ENCODE data around the gene CEL.
"Not testable (repeated sequence)": the region's sequence is repeated elsewhere in the genome, so short reads cannot be mapped to it uniquely, and the experiment has no call there.

The CEL gene

GRCh38 chr9:133061764-133062145 lies at the start of gene CEL:
TSS of gene CEL (plus strand) at chr9:133061981. CDS start at chr9:133062003, 22 bp downstream.
- FAIRE-seq = not testable (repeated sequence)

GRCh38 chr9:133014696-133015095 lies 47.1 kb upstream of the CEL start:
- FAIRE-seq = no peak

- no peak for FAIRE-seq
Measured at GRCh38 chr9:133023117-133023890, 38.5 kb upstream of the CEL start.

GRCh38 chr9:133026426-133026825 lies 35.4 kb upstream of the CEL start:
- no peak for FAIRE-seq

GRCh38 chr9:133027134-133027533 lies 34.6 kb upstream of the CEL start:
- FAIRE-seq = no peak

- no peak for FAIRE-seq
Measured at GRCh38 chr9:133028221-133028620, 33.6 kb upstream of the CEL start.

GRCh38 chr9:133029994-133030316 lies 31.8 kb upstream of the CEL start:
- no peak for FAIRE-seq

- peak; percentile 100 for FAIRE-seq
Measured at GRCh38 chr9:133030317-133031129, 31.3 kb upstream of the CEL start, which contains the start of gene GTF3C5. TSS of gene GTF3C5 (plus strand) at chr9:133030997. CDS start at chr9:133031012, 15 bp downstream.

- FAIRE-seq = no peak
Measured at GRCh38 chr9:133031130-133031422, 30.7 kb upstream of the CEL start.

GRCh38 chr9:133031496-133031911 lies 30.3 kb upstream of the CEL start:
- FAIRE-seq = no peak

GRCh38 chr9:133032171-133032570 lies 29.6 kb upstream of the CEL start:
- no peak for FAIRE-seq

GRCh38 chr9:133035669-133036068 lies 26.1 kb upstream of the CEL start:
- no peak for FAIRE-seq

- no peak for FAIRE-seq
Measured at GRCh38 chr9:133037775-133038515, 23.8 kb upstream of the CEL start.

- FAIRE-seq = not testable (repeated sequence)
Measured at GRCh38 chr9:133040892-133041479, 20.8 kb upstream of the CEL start.

GRCh38 chr9:133041958-133042357 lies 19.8 kb upstream of the CEL start:
- FAIRE-seq = no peak

GRCh38 chr9:133042676-133043075 lies 19.1 kb upstream of the CEL start:
- FAIRE-seq = no peak

- no peak for FAIRE-seq
Measured at GRCh38 chr9:133043449-133044035, 18.2 kb upstream of the CEL start.

- no peak for FAIRE-seq
Measured at GRCh38 chr9:133044125-133044524, 17.7 kb upstream of the CEL start.

- FAIRE-seq = no peak
Measured at GRCh38 chr9:133044661-133045060, 17.1 kb upstream of the CEL start.

GRCh38 chr9:133045132-133045531 lies 16.6 kb upstream of the CEL start:
- FAIRE-seq = no peak

GRCh38 chr9:133046196-133046899 lies 15.4 kb upstream of the CEL start:
- no peak for FAIRE-seq

GRCh38 chr9:133046900-133047295 lies 14.9 kb upstream of the CEL start:
- no peak for FAIRE-seq

Measured in islet of Langerhans (tissue), 1 donor.